Mucosa of stomach (tissue), 1 donor: ENCODE results near the gene ENTR1.

Source experiments
- H3K27me3 ChIP-seq: one replicate; pipeline ENCODE4 v1.7.0; 2013; ENCODE audit warnings: mild to moderate bottlenecking, low read length; ENCODE audit not compliant: control insufficient read depth, insufficient read depth
- H3K36me3 ChIP-seq: one replicate; pipeline ENCODE4 v1.7.0; 2013; ENCODE audit warnings: low read length; ENCODE audit not compliant: control insufficient read depth, insufficient read depth
- H3K4me1 ChIP-seq: one replicate; pipeline ENCODE4 v1.7.0; 2013; ENCODE audit warnings: mild to moderate bottlenecking, low read length; ENCODE audit not compliant: control insufficient read depth, insufficient read depth
- H3K4me3 ChIP-seq: one replicate; pipeline ENCODE4 v1.7.0; 2013; ENCODE audit warnings: low read length
- H3K9ac ChIP-seq: one replicate; pipeline ENCODE4 v1.7.0; 2013; ENCODE audit warnings: mild to moderate bottlenecking, low read length, moderate library complexity
- H3K9me3 ChIP-seq: one replicate; pipeline ENCODE4 v1.7.0; 2013; ENCODE audit warnings: mild to moderate bottlenecking, low read length, moderate library complexity; ENCODE audit not compliant: control insufficient read depth
- donor health status: Pancreatic carcinoma.

The ENTR1 gene

GRCh38 chr9:136365775-136366222 is 44.6 kb downstream of the ENTR1 start:
- H3K4me3 ChIP-seq: no peak overlapping the region
- no peaks in the 10 kb centered on the region for H3K36me3 ChIP-seq
- peaks cover 10% of the 10 kb centered on the region for H3K27me3 ChIP-seq
- H3K9ac ChIP-seq: no peak overlapping the region
- peaks cover 18% of the 10 kb centered on the region for H3K4me1 ChIP-seq
- H3K9me3 ChIP-seq: no peaks in the 10 kb centered on the region

- Histone ChIP-seq H3K4me3 (no peak overlapping the region), H3K9ac (no peak overlapping the region), H3K4me1 (peaks cover 18% of the 10 kb centered on the region), H3K27me3 (peaks cover 10% of the 10 kb centered on the region), H3K9me3 (no peaks in the 10 kb centered on the region), H3K36me3 (no peaks in the 10 kb centered on the region)
Measured at GRCh38 chr9:136364942-136365774, 45.3 kb downstream of the ENTR1 start.

- no peak overlapping the region for H3K9ac ChIP-seq
- peaks cover 18% of the 10 kb centered on the region for H3K4me1 ChIP-seq
- no peaks in the 10 kb centered on the region for H3K9me3 ChIP-seq
- H3K36me3 ChIP-seq: no peaks in the 10 kb centered on the region
- H3K27me3 ChIP-seq: peaks cover 10% of the 10 kb centered on the region
- H3K4me3 ChIP-seq: no peak overlapping the region
Measured at GRCh38 chr9:136363949-136364748, 46.3 kb downstream of the ENTR1 start.

GRCh38 chr9:136363106-136363948 is 47.1 kb downstream of the ENTR1 start, which contains the start of gene DNLZ:
Gene DNLZ (minus strand): TSS chr9:136363744. CDS start chr9:136363714, 30 bp downstream.
- H3K4me1 ChIP-seq: peaks cover 18% of the 10 kb centered on the region
- H3K9me3 ChIP-seq: no peaks in the 10 kb centered on the region
- no peak within 1 kb of the TSS for H3K9ac ChIP-seq
- H3K36me3 ChIP-seq: no peaks in the 10 kb centered on the region
- no peak within 1 kb of the TSS for H3K4me3 ChIP-seq
- H3K27me3 ChIP-seq: peaks cover 10% of the 10 kb centered on the region

- no peak overlapping the region for H3K4me3 ChIP-seq
- H3K9ac ChIP-seq: no peak overlapping the region
- no peaks in the 10 kb centered on the region for H3K9me3 ChIP-seq
- H3K27me3 ChIP-seq: peaks cover 10% of the 10 kb centered on the region
- peaks cover 18% of the 10 kb centered on the region for H3K4me1 ChIP-seq
- H3K36me3 ChIP-seq: no peaks in the 10 kb centered on the region
Measured at GRCh38 chr9:136362450-136362784, 48.0 kb downstream of the ENTR1 start.

GRCh38 chr9:136361754-136362449 is 48.5 kb downstream of the ENTR1 start:
- H3K4me3 ChIP-seq: no peak overlapping the region
- peaks cover 10% of the 10 kb centered on the region for H3K27me3 ChIP-seq
- peaks cover 18% of the 10 kb centered on the region for H3K4me1 ChIP-seq
- H3K9ac ChIP-seq: no peak overlapping the region
- no peaks in the 10 kb centered on the region for H3K9me3 ChIP-seq
- H3K36me3 ChIP-seq: no peaks in the 10 kb centered on the region

GRCh38 chr9:136361047-136361753 is 49.2 kb downstream of the ENTR1 start:
- H3K36me3 ChIP-seq: no peaks in the 10 kb centered on the region
- peaks cover 10% of the 10 kb centered on the region for H3K27me3 ChIP-seq
- H3K4me3 ChIP-seq: no peak overlapping the region
- no peaks in the 10 kb centered on the region for H3K9me3 ChIP-seq
- H3K9ac ChIP-seq: no peak overlapping the region
- peaks cover 18% of the 10 kb centered on the region for H3K4me1 ChIP-seq

- H3K9ac ChIP-seq: no peak overlapping the region
- no peaks in the 10 kb centered on the region for H3K36me3 ChIP-seq
- no peak overlapping the region for H3K4me3 ChIP-seq
- peaks cover 22% of the 10 kb centered on the region for H3K4me1 ChIP-seq
- H3K9me3 ChIP-seq: no peaks in the 10 kb centered on the region
- peaks cover 6% of the 10 kb centered on the region for H3K27me3 ChIP-seq
Measured at GRCh38 chr9:136359774-136360718, 50.4 kb downstream of the ENTR1 start.

- no peak overlapping the region for H3K9ac ChIP-seq
- no peak overlapping the region for H3K4me3 ChIP-seq
- H3K9me3 ChIP-seq: no peaks in the 10 kb centered on the region
- H3K27me3 ChIP-seq: no peaks in the 10 kb centered on the region
- peaks cover 23% of the 10 kb centered on the region for H3K4me1 ChIP-seq
- H3K36me3 ChIP-seq: no peaks in the 10 kb centered on the region
Measured at GRCh38 chr9:136358888-136359287, 51.5 kb downstream of the ENTR1 start.

- Histone ChIP-seq H3K27me3 (no peaks in the 10 kb centered on the region), H3K36me3 (no peaks in the 10 kb centered on the region), H3K9ac (no peak overlapping the region), H3K9me3 (no peaks in the 10 kb centered on the region), H3K4me3 (no peak overlapping the region), H3K4me1 (peaks cover 20% of the 10 kb centered on the region)
Measured at GRCh38 chr9:136358016-136358415, 52.4 kb downstream of the ENTR1 start.
